HG03342 (cell line): ENCODE data around the gene ENKD1.
A peak's percentile ranks its signal among the peaks of the same experiment; 100 is the strongest.

Experiments used
- ATAC-seq: cut with Tn5 transposase; IDR thresholded peaks from one replicate; pipeline ENCODE4 v1.9.1; 2021; ENCODE audit warnings: mild to moderate bottlenecking, moderate library complexity; ENCODE audit not compliant: unreplicated experiment

The ENKD1 gene

GRCh38 chr16:67651847-67652246, 14.7 kb downstream of the ENKD1 start:
- no peak for ATAC-seq

- no peak for ATAC-seq
These were observed 15.5 kb downstream of the ENKD1 start for GRCh38 chr16:67651039-67651438.

GRCh38 chr16:67650023-67650422, 16.5 kb downstream of the ENKD1 start:
- ATAC-seq: no peak

- ATAC-seq: no peak
These were observed 17.0 kb downstream of the ENKD1 start for GRCh38 chr16:67649494-67649931.

GRCh38 chr16:67648764-67649407, 17.7 kb downstream of the ENKD1 start:
- no peak for ATAC-seq

GRCh38 chr16:67648088-67648763, 18.3 kb downstream of the ENKD1 start:
- no peak for ATAC-seq

GRCh38 chr16:67647681-67648080, 18.9 kb downstream of the ENKD1 start:
- no peak for ATAC-seq

- ATAC-seq: no peak
These were observed 19.4 kb downstream of the ENKD1 start for GRCh38 chr16:67647111-67647651.

GRCh38 chr16:67645397-67646121, 21.0 kb downstream of the ENKD1 start:
- peak; percentile 23 for ATAC-seq

- ATAC-seq: no peak
These were observed 22.5 kb downstream of the ENKD1 start for GRCh38 chr16:67644038-67644437.

GRCh38 chr16:67641779-67642708, 24.5 kb downstream of the ENKD1 start:
- ATAC-seq: no peak

- no peak for ATAC-seq
These were observed 28.9 kb downstream of the ENKD1 start for GRCh38 chr16:67637625-67638024.

- no peak for ATAC-seq
These were observed 29.8 kb downstream of the ENKD1 start for GRCh38 chr16:67636713-67637112.

GRCh38 chr16:67632415-67633172, 34.0 kb downstream of the ENKD1 start:
- ATAC-seq: no peak

GRCh38 chr16:67628216-67628615, 38.3 kb downstream of the ENKD1 start:
- ATAC-seq: no peak

GRCh38 chr16:67613808-67614207, 52.7 kb downstream of the ENKD1 start:
- ATAC-seq: no peak
